ENCODE results near the gene RELN.

The RELN gene

DNA sequence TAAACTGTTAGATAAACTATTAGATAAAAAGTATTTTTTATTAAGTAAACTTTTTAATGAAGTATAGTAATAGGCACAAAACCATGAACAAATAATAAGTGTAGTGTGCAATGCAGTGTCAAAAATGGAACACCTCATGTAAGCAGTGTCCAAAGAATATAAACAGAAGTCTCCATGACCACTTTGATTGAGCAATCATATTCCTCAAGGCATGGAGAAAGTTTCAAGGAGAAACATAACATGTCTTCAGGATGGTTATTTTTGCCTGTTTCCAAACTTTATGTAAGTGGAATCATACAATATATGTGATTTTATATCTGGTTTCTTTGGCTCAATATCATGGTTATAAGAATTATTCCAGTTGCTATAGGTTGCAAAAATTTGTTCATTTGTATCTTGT, 6.1 kb upstream of the RELN start:
- no peak overlapping the region for H3K4me3 ChIP-seq (ENCODE audit: low read length)
- no peak for DNase-seq (ENCODE audit: low read depth, low spot score)

DNA sequence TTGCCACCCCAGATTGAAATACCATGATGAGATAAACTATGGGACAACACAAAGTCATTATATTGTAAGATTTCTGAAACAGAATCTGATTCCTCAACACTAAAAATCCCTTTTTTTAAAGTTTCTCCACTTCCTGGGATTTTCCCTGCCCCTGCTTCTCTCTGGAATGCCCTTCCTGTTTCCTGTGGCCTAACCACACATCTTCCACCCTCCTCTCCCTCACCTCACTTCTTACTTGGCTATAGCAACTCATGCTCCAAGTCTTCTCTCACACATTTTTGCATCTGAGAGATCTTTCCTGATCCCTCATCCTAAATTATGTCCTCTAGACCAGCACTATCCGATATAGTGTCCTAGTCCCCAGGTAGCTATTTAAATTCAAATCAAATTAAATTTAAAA, 4.1 kb upstream of the RELN start:
- no peak for DNase-seq (ENCODE audit: low read depth, low spot score)
- H3K4me3 ChIP-seq (ENCODE audit: low read length): no peak overlapping the region

GRCh38 chr7:103991406-103991805, 1.9 kb upstream of the RELN start:
- no peak overlapping the region for H3K4me3 ChIP-seq (ENCODE audit: low read length)
- no peak for DNase-seq (ENCODE audit: low read depth, low spot score)

- H3K4me3 ChIP-seq (ENCODE audit: low read length): no peak overlapping the region
- no peak for DNase-seq (ENCODE audit: low read depth, low spot score)
These were observed 1.5 kb upstream of the RELN start for GRCh38 chr7:103990991-103991390.

GRCh38 chr7:103989785-103990767, 618 bp upstream of the RELN start:
- no peak overlapping the region for H3K4me3 ChIP-seq (ENCODE audit: low read length)
- no peak for DNase-seq (ENCODE audit: low read depth, low spot score)

- no peak for DNase-seq (ENCODE audit: low read depth, low spot score)
- H3K4me3 ChIP-seq (ENCODE audit: low read length): no peak overlapping the region
These were observed 824 bp downstream of the RELN start for GRCh38 chr7:103988468-103989199.

GRCh38 chr7:103987451-103987850, 2.0 kb downstream of the RELN start:
- H3K4me3 ChIP-seq (ENCODE audit: low read length): no peak overlapping the region
- DNase-seq (ENCODE audit: low read depth, low spot score): no peak

- DNase-seq (ENCODE audit: low read depth, low spot score): no peak
- H3K4me3 ChIP-seq (ENCODE audit: low read length): no peak overlapping the region
These were observed 3.8 kb downstream of the RELN start for GRCh38 chr7:103985565-103986126.

DNA sequence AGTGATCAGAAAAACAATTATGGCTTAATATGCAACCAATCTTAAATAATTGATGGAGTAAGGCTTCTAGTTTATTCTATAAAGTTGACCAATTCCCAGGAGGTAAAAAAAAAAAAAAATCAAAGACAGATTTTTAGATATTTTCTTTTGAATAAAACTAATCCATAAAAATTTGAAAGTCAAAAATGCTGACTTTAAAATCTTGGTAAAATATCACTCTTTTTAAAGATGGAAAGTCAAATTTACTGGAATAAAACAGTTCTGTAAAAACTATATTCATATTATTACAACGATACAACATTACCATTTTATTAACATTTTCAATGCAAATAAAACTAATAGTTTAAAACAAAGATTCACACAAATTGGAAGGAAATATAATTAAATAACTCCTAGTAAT, 5.4 kb downstream of the RELN start:
- no peak overlapping the region for H3K4me3 ChIP-seq (ENCODE audit: low read length)
- DNase-seq (ENCODE audit: low read depth, low spot score): no peak

DNA sequence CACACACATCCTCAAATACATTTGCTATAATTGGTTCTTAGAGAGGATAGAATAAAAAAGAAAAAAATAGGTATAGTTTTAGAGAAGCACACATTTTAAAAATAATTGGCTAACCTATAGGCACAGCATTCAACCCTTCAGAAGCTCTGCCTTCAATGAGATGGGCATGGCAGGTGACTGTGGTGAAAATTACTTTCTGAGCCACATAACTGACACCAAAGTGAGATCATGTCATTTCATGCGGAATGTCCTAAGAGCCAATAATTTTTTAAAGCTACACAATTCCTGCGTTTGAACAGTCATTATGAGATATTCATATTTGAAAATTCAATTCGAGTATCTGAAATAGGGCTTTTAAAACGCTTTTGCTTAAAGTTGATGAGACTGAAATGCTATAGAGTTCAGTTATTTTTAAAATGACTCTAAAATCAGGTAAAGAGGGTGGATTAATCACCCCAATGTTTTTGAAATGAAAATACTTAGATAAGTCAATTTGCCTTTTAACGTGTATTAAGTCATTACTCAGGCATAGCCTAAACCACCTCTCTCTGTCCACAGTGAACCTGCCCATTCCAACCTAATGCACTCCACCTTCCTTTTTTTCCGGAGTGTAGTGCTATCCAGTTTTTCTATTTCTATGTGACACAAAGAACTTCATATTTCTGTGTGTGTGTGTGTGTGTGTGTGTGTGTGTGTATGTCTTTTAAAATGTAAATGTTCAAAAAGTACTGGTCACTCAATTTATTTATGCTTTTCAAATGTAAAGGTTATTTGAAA, 6.1 kb downstream of the RELN start:
- H3K4me3 ChIP-seq (ENCODE audit: low read length): no peak overlapping the region
- DNase-seq (ENCODE audit: low read depth, low spot score): no peak

DNA sequence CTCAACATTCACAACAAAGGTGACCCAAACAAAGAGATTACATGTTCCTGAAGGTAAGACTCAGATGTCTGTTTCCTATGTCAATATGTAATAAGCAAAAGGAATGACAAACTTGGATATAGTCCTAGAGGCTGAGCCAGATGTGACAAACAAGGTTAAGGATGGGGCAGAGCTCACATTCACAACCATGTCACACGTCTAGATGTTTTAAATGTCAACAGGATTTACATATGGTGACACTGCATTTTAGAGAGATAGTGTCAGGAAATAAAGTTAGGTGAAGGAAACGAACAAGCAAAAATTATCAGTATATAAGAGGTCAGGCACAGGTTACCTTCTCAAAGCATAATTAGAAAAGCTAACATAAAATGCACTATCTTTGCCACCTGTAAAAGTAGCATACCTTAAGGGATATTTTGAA, 8.4 kb downstream of the RELN start:
- no peak overlapping the region for H3K4me3 ChIP-seq (ENCODE audit: low read length)
- no peak for DNase-seq (ENCODE audit: low read depth, low spot score)

DNA sequence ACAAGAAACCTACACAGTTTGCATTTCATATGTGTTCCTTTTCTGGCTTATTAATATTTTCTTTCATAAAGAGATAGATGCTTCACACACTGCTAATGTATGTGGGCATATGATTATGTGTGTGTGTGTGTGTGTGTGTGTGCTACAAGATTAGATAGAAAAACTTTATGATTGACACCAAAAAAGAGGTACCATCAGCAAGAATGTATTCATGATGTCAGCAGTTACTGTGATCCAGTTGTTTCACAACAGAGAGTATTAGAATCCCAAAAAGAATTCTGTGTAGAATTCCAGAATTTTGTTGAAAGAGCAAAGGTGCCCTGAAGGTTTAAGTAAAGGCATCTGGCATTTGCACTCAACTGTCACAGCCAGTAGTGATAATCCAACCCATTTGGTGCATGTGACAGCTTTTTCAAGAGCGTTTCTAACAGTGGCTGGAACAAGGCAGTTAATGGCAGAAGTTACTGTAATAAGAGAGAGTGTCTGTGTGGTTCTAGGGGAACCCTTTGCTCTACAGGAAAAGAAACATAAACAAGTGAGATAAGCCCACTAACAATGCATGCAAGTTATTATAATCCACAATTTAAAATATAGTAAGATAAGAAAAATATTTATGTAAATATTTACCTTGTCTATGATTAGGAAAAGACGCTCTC, 16.6 kb downstream of the RELN start:
- H3K4me3 ChIP-seq (ENCODE audit: low read length): no peak overlapping the region
- DNase-seq (ENCODE audit: low read depth, low spot score): no peak

DNA sequence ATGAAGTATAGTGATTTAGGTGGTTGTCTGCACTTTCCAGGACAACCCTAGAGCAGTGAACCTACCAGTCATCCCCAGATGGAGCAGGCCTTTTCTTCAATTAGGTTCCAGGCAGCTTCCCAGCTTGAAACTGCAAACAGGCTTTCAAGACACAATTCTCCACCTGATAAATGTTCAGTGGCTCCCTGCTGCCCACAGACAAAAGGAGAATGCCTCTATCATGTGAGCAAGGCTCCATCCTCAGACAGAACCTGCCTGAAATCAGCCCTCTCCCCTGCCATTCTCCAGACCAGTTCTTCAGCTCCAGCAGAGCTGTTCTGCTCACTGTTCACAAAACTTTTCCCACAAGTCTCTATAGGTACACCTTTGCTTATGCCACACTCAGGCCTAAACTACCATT, 22.1 kb downstream of the RELN start:
- no peak for DNase-seq (ENCODE audit: low read depth, low spot score)
- no peak overlapping the region for H3K4me3 ChIP-seq (ENCODE audit: low read length)

DNA sequence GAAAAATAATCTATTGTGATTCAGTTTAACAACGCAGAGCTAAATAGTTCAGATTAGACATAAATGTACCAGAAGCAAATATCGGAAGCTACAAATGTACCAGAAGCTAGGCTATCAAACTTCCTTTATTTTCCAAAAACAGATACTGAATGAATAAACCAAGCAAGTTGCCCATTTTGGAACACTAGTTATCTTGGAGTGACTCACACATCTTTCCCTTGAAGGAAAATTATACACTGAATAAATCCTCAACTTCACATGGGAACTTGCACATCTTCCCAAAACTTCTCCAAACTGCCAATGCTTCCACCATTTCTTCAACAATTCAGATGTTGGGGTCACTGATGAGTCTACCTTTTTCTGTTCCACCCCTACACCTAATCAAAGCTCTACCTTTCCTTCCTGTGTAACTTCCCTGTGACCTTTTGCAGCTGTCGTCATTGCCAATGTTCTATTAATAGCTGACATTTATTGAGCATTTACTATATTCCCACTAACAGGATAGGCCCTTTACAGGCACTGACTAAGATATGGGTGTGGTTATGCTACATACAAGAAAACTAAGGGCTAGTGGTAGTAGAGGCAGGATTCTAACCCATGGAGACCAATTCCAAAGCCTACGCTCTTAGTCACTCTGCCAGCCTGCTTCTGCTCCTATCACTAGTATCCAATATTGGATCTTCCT, 22.7 kb downstream of the RELN start:
- DNase-seq (ENCODE audit: low read depth, low spot score): no peak
- no peak overlapping the region for H3K4me3 ChIP-seq (ENCODE audit: low read length)

DNA sequence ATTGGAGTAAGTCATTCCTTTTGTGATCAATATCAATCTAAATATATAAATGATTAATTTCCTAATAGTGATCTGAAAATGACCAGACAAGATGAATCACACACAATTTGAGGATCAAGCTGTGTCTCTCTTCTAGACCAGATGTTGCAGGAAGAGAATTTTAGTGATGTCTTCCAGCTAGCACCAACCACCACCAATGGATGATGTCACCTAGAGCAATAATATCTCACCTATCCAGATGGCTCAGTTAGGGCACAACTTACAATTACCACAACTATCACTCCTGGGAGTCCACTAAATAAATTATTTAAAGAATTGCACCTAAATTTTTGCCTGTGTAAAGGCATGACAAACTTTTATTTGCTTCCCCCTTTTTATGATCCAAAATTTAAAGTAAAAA, 25.2 kb downstream of the RELN start:
- no peak overlapping the region for H3K4me3 ChIP-seq (ENCODE audit: low read length)
- DNase-seq (ENCODE audit: low read depth, low spot score): no peak

DNA sequence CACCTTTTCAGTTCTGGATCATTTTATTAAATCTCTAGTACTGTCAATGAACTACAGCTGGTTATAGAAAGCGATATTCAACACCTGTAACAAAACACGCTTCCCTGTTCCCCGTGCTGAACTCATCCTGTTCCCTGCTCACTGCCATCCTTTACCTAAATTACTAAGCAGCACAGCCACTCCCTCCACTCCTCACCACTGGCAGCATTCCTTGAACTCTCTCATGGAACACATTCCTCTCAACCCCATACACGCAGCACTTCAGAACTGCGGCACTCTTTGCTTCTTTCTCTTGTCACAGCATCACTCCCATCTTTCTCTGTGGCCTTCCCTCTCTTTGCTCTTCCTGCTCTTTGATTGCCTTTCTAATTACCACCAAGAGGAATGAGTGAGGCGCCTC, 27.4 kb downstream of the RELN start:
- no peak overlapping the region for H3K4me3 ChIP-seq (ENCODE audit: low read length)
- no peak for DNase-seq (ENCODE audit: low read depth, low spot score)

- no peak for DNase-seq (ENCODE audit: low read depth, low spot score)
- H3K4me3 ChIP-seq (ENCODE audit: low read length): no peak overlapping the region
These were observed 31.1 kb downstream of the RELN start for GRCh38 chr7:103958284-103958818.

- DNase-seq (ENCODE audit: low read depth, low spot score): no peak
These were observed 33.5 kb downstream of the RELN start for GRCh38 chr7:103955985-103956384.

More at GRCh38 chr7:103955985-103956384, 33.5 kb downstream of the RELN start:
- no peak overlapping the region for H3K4me3 ChIP-seq (ENCODE audit: low read length)
